Measurements from ENCODE around the gene NPHS1.
"Not testable (repeated sequence)": the region's sequence is repeated elsewhere in the genome, so short reads cannot be mapped to it uniquely, and the experiment has no call there.

DNA sequence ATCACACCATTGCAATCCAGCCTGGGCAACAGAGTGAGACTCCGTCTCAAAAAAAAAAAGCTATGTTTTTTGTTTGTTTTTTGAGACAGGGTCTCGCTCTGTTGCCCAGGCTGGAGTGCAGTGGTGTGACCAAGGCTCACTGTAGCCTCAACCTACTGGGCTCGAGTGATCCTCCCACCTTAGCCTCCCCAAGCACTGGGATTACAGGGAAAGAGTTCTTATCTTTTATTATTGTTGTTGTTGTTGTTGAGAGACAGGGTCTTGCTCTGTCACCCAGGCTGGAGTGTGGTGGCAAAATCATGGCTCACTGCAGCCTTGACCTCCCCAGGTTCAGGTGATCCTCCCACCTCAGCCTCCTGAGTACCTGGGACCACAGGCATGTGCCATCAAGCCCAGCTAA is 39.5 kb upstream of the NPHS1 start:
- TF ChIP-seq, protein P1, sequence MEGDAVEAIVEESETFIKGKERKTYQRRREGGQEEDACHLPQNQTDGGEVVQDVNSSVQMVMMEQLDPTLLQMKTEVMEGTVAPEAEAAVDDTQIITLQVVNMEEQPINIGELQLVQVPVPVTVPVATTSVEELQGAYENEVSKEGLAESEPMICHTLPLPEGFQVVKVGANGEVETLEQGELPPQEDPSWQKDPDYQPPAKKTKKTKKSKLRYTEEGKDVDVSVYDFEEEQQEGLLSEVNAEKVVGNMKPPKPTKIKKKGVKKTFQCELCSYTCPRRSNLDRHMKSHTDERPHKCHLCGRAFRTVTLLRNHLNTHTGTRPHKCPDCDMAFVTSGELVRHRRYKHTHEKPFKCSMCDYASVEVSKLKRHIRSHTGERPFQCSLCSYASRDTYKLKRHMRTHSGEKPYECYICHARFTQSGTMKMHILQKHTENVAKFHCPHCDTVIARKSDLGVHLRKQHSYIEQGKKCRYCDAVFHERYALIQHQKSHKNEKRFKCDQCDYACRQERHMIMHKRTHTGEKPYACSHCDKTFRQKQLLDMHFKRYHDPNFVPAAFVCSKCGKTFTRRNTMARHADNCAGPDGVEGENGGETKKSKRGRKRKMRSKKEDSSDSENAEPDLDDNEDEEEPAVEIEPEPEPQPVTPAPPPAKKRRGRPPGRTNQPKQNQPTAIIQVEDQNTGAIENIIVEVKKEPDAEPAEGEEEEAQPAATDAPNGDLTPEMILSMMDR (IDR thresholded peaks at IDR 0.05) = not testable (repeated sequence)
- TF ChIP-seq POLR2A, POLR2AphosphoS5 (IDR thresholded peaks at IDR 0.05): not testable (repeated sequence)

All from gastroesophageal sphincter (tissue), 3 donors.